GM13976 (cell line): ENCODE results near the gene RNF208.

Experiments used
- DNase-seq: peaks from one replicate; pipeline ENCODE4 v3.0.0; 2012; ENCODE audit warnings: low spot score
- CTCF ChIP-seq: IDR thresholded peaks from 2 replicates; pipeline ENCODE4 v1.5.1; 2012; ENCODE audit warnings: borderline replicate concordance, mild to moderate bottlenecking; ENCODE audit not compliant: insufficient read depth; ENCODE audit errors: extremely low read depth, missing control alignments, control extremely low read depth
- in situ Hi-C: fragments of 300-500 bp; cut with MboI; formaldehyde crosslinking; loops from one replicate; pipeline ENCODE4 v1.12.0; 2022; ENCODE audit warnings: low sequenced_read_pairs, mixed read lengths, inconsistent platforms; ENCODE audit not compliant: unreplicated experiment

The RNF208 gene

GRCh38 chr9:137220317-137221094, 1.5 kb downstream of the RNF208 start:
- TF ChIP-seq CTCF: no peak
- in situ Hi-C loops: no loop called here

GRCh38 chr9:137219757-137220316, 2.2 kb downstream of the RNF208 start:
- TF ChIP-seq CTCF: no peak
- DNase-seq: no peak
- in situ Hi-C loops: no loop called here

More at GRCh38 chr9:137220317-137221094, 1.5 kb downstream of the RNF208 start:
- no peak for DNase-seq

DNA sequence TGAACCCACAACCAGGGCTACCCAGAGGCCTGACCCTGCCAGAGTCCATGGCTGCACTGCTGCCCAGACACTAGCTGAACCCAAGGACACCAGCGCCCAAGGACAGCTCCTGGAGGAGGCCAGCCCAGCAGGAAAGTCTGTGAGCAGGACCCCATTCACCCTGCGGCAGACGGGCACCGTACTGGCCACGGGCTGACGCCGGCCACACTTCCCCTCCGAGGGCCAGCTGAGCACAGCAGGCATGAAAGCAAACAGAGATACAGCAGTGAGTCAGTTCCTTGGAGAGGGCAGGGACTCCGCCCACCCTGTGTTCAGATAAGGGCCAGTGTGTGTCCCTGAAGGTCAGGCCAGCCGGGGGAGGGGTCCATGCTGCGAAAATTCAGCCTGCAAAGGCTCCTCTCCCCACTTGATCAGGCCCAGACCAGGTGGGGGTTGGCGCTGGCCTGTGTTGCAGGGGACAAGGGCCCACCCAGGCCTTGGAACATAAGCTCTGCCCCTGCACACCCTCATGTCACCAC, 3.2 kb downstream of the RNF208 start:
- in situ Hi-C loops: no loop called here
- no peak for TF ChIP-seq CTCF
- DNase-seq: no peak

- TF ChIP-seq CTCF: no peak
- in situ Hi-C loops: no loop called here
- no peak for DNase-seq
Observed at GRCh38 chr9:137218212-137218753, 3.8 kb downstream of the RNF208 start.

- in situ Hi-C loops: no loop called here
- no peak for DNase-seq
- TF ChIP-seq CTCF: no peak
Observed at GRCh38 chr9:137217276-137218211, 4.5 kb downstream of the RNF208 start.
